Measurements from ENCODE around the gene PHF13.
"Not testable (repeated sequence)": the region's sequence is repeated elsewhere in the genome, so short reads cannot be mapped to it uniquely, and the experiment has no call there.

PHF13 gene

GRCh38 chr1:6660415-6661049, 47.0 kb downstream of the PHF13 start:
- no peak overlapping the region for H3K4me3 ChIP-seq (ENCODE audit: control insufficient read depth, low read depth, low read length)
- DNase-seq (ENCODE audit: low read depth) = no peak
- TF ChIP-seq CTCF (IDR thresholded peaks at IDR 0.05; ENCODE audit: control insufficient read depth, insufficient read depth, low read depth, low read length, missing control alignments) = no peak

- not testable (repeated sequence) for DNase-seq (ENCODE audit: low read depth); H3K4me3 ChIP-seq (ENCODE audit: control insufficient read depth, low read depth, low read length)
Observed at GRCh38 chr1:6662468-6662867, 48.9 kb downstream of the PHF13 start.

- DNase-seq (ENCODE audit: low read depth) = no peak
- TF ChIP-seq CTCF (IDR thresholded peaks at IDR 0.05; ENCODE audit: control insufficient read depth, insufficient read depth, low read depth, low read length, missing control alignments) = no peak
- H3K4me3 ChIP-seq (ENCODE audit: control insufficient read depth, low read depth, low read length) = no peak overlapping the region
Observed at GRCh38 chr1:6666696-6667095, 53.2 kb downstream of the PHF13 start.

DNA sequence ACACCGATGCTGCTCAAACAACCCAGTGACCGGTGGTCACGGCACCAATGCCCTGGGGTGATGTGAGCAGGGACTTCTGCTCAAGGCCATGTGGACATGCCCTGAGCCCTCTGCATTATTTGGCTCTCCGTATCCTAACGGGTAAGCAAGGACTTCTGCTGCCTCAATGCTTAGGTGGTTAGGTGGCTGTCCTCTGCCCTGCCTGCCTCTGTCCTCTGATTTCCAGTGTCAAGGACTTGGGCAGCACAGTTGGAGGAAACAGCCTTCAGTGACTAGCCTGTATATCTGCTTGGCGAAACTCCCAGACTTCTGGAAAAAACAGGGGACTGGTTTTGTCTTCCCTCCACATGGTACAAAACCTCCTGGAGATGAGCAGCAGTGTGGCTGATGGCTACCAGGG, 53.6 kb downstream of the PHF13 start:
- TF ChIP-seq CTCF (IDR thresholded peaks at IDR 0.05; ENCODE audit: control insufficient read depth, insufficient read depth, low read depth, low read length, missing control alignments) = no peak

DNA sequence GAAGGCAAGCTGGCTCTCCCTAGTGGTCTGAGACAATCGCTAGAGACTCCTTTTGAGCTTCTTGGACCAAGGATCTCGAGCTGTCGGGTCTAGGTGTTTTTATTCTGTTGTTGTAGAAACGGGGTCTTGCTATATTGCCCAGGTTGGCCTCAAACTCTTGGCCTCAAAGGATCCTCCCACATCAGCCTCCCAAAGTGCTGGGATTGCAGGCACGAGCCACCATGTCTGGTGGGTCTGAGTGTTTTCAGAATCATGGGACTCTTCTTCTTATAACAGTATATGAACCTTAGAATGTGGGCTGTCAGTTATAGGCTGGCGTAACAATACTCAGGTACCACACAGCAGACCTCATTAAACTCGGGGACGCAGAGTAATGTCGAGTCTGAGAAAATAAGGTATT, 55.0 kb downstream of the PHF13 start:
- no peak for TF ChIP-seq CTCF (IDR thresholded peaks at IDR 0.05; ENCODE audit: control insufficient read depth, insufficient read depth, low read depth, low read length, missing control alignments)
- no peak overlapping the region for H3K4me3 ChIP-seq (ENCODE audit: control insufficient read depth, low read depth, low read length)
- DNase-seq (ENCODE audit: low read depth) = no peak

More for the DNA sequence above, 53.6 kb downstream of the PHF13 start:
- H3K4me3 ChIP-seq (ENCODE audit: control insufficient read depth, low read depth, low read length) = no peak overlapping the region
- no peak for DNase-seq (ENCODE audit: low read depth)

DNA sequence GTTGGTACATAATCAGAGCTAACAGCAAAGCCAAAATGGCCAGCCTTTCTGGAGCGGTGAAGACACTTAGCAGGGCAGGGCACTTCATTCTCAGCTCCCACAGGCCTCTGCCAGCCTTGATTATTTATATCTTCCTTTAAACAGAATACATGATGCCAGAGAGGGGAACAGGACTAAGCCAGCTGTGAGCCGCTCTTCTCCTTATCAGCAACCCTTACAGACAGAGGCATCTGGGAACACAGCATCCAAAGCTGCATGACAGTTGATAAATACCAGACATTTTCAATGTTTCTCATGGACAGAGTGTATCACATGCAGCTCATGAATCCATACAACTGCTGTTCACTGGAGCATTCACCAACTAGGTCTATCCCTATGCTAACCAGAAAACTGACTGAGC, 59.0 kb downstream of the PHF13 start:
- TF ChIP-seq CTCF (IDR thresholded peaks at IDR 0.05; ENCODE audit: control insufficient read depth, insufficient read depth, low read depth, low read length, missing control alignments) = no peak
- no peak for DNase-seq (ENCODE audit: low read depth)
- no peak overlapping the region for H3K4me3 ChIP-seq (ENCODE audit: control insufficient read depth, low read depth, low read length)
